ENCODE measurements around the gene EPHA5. TPM values are rescaled to one million over a fixed set of nuclear protein-coding genes. Genes with fewer than 3 reads are reported as not detected.

Gene EPHA5
- total RNA-seq, 1 donor from 2014 or later = 1.2 TPM

DNA sequence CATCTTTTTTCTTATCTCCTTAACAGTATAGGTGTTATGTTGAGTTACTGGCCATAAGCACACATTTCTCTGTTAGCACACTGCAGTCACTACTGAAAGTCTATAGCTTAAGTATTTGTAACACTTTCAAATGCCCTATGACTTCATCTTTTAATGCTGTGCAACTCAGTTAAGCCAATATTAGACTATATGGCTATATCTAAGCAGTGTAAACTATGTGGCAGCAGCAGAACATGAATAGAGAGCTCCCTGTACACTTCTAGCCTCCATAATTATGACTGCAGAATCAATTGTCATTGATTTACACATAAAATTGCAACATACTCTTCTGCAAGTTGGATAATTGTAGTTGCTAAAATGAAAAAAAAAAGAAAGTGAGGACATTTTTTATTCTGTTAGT lies 250.3 kb downstream of the EPHA5 start:
- no peaks in the 10 kb centered on the region for H3K27me3 ChIP-seq
- no peaks in the 10 kb centered on the region for H3K4me1 ChIP-seq
- H3K4me3 ChIP-seq = no peak overlapping the region
- TF ChIP-seq, protein P1, sequence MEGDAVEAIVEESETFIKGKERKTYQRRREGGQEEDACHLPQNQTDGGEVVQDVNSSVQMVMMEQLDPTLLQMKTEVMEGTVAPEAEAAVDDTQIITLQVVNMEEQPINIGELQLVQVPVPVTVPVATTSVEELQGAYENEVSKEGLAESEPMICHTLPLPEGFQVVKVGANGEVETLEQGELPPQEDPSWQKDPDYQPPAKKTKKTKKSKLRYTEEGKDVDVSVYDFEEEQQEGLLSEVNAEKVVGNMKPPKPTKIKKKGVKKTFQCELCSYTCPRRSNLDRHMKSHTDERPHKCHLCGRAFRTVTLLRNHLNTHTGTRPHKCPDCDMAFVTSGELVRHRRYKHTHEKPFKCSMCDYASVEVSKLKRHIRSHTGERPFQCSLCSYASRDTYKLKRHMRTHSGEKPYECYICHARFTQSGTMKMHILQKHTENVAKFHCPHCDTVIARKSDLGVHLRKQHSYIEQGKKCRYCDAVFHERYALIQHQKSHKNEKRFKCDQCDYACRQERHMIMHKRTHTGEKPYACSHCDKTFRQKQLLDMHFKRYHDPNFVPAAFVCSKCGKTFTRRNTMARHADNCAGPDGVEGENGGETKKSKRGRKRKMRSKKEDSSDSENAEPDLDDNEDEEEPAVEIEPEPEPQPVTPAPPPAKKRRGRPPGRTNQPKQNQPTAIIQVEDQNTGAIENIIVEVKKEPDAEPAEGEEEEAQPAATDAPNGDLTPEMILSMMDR (IDR thresholded peaks at IDR 0.05) = no peak
- TF ChIP-seq POLR2AphosphoS5 (IDR thresholded peaks at IDR 0.05; ENCODE audit: insufficient read depth in 1 of 2, low read depth in 1 of 2) (no peak), POLR2A (IDR thresholded peaks at IDR 0.05) (no peak)
- intact Hi-C loops (cut with DNase I) = no loop called here
- no peaks in the 10 kb centered on the region for H3K36me3 ChIP-seq
- H3K9me3 ChIP-seq = no peaks in the 10 kb centered on the region
- no peak overlapping the region for H3K27ac ChIP-seq
- DNase-seq (ENCODE audit: extremely low spot score in 2 of 2) = no peak

DNA sequence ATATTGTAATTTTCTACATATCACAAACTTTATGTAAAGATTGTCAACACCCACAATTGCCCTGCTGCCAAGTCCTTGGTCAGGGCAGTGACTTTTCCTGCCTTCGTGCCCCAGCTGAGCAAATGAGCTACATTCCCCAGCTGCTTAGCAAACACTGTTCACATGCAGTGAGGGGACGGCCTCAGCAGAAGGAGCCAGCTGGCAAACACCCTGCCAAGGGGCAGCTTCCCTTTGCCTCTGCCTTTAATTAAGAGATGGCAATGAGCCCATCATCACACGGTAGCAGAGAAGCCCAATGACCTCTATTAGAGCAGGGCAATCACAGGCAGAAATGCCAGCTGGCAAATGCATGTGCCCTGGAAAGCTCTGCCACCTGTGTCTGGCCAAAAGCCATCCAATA lies 253.4 kb downstream of the EPHA5 start:
- DNase-seq (ENCODE audit: extremely low spot score in 2 of 2) = no peak
- no peaks in the 10 kb centered on the region for H3K4me1 ChIP-seq
- TF ChIP-seq POLR2A (IDR thresholded peaks at IDR 0.05) (no peak), POLR2AphosphoS5 (IDR thresholded peaks at IDR 0.05; ENCODE audit: insufficient read depth in 1 of 2, low read depth in 1 of 2) (no peak)
- TF ChIP-seq, protein P1 (IDR thresholded peaks at IDR 0.05) = no peak
- H3K27me3 ChIP-seq = no peaks in the 10 kb centered on the region
- H3K27ac ChIP-seq = no peak overlapping the region
- no peaks in the 10 kb centered on the region for H3K9me3 ChIP-seq
- H3K4me3 ChIP-seq = no peak overlapping the region
- no peaks in the 10 kb centered on the region for H3K36me3 ChIP-seq
- intact Hi-C loops (cut with DNase I) = no loop called here

- intact Hi-C loops (cut with DNase I) = no loop called here
- no peaks in the 10 kb centered on the region for H3K36me3 ChIP-seq
- no peaks in the 10 kb centered on the region for H3K4me1 ChIP-seq
- H3K4me3 ChIP-seq = no peak overlapping the region
- TF ChIP-seq POLR2AphosphoS5 (IDR thresholded peaks at IDR 0.05; ENCODE audit: insufficient read depth in 1 of 2, low read depth in 1 of 2) = no peak
- no peak for TF ChIP-seq POLR2A (IDR thresholded peaks at IDR 0.05)
- TF ChIP-seq, protein P1 (IDR thresholded peaks at IDR 0.05) = no peak
- H3K9me3 ChIP-seq = no peaks in the 10 kb centered on the region
- H3K27ac ChIP-seq = no peak overlapping the region
- no peaks in the 10 kb centered on the region for H3K27me3 ChIP-seq
- DNase-seq (ENCODE audit: extremely low spot score in 2 of 2) = no peak
Measured at GRCh38 chr4:65407483-65407882, 262.8 kb downstream of the EPHA5 start.

DNA sequence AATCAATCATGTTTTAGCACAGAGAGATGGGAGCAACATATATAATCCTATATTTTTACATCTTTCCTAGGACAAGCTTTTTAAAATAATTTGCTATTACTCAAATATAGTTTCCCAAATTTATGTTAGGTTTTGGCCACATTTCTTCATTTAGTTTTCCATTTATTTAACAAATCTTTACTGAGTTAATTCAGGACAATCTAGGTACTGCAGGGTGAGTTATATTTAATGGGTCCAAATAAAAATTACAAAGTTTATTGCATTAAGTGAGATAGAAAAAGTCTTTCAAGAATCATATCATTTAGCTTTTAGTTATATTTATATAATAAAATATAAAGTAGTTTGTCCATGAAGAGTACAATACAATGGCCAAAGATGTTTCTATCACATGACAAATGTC lies 269.2 kb downstream of the EPHA5 start:
- no peak overlapping the region for H3K4me3 ChIP-seq
- no peaks in the 10 kb centered on the region for H3K27me3 ChIP-seq
- no peaks in the 10 kb centered on the region for H3K9me3 ChIP-seq
- H3K4me1 ChIP-seq = no peaks in the 10 kb centered on the region
- no peak overlapping the region for H3K27ac ChIP-seq
- TF ChIP-seq, protein P1 (IDR thresholded peaks at IDR 0.05) = no peak
- TF ChIP-seq POLR2A (IDR thresholded peaks at IDR 0.05) = no peak
- no peak for TF ChIP-seq POLR2AphosphoS5 (IDR thresholded peaks at IDR 0.05; ENCODE audit: insufficient read depth in 1 of 2, low read depth in 1 of 2)
- H3K36me3 ChIP-seq = no peaks in the 10 kb centered on the region
- intact Hi-C loops (cut with DNase I) = no loop called here
- DNase-seq (ENCODE audit: extremely low spot score in 2 of 2) = no peak

DNA sequence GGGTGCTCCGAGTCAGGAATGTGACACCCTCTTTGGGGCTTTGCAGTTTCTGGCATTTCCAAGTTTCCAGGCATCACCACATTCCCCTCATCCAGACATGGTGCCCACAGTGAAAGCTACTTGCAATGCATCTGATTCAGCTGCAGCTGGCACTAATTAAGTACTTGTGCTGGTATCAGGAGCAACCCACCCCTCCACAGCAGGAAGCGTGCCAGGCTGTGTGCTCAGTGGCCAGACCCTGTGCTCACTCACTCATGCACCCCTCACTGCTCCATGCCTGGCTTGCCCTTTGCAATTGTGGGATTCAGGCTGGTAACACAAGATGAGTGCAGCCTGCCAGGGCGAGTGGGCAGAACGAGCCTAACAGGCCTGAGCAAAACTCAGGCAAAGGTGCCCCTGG lies 271.2 kb downstream of the EPHA5 start:
- TF ChIP-seq POLR2A (IDR thresholded peaks at IDR 0.05) (no peak), POLR2AphosphoS5 (IDR thresholded peaks at IDR 0.05; ENCODE audit: insufficient read depth in 1 of 2, low read depth in 1 of 2) (no peak)
- TF ChIP-seq, protein P1 (IDR thresholded peaks at IDR 0.05) = no peak
- no peak for DNase-seq (ENCODE audit: extremely low spot score in 2 of 2)
- Histone ChIP-seq H3K4me1 (no peaks in the 10 kb centered on the region), H3K36me3 (no peaks in the 10 kb centered on the region), H3K4me3 (no peak overlapping the region), H3K27ac (no peak overlapping the region), H3K27me3 (no peaks in the 10 kb centered on the region), H3K9me3 (no peaks in the 10 kb centered on the region)
- intact Hi-C loops (cut with DNase I) = no loop called here

Measured in vagina (tissue), 2 donors.